WTC11 (cell line): ENCODE data around the gene FNBP1L. TPM values are rescaled to one million over a fixed set of nuclear protein-coding genes. Genes with fewer than 3 reads are reported as not detected.

Experiments used
- ATAC-seq: fragments of 200-7000 bp; cut with Tn5 transposase; 2 replicates; pipeline ENCODE4 v1.10.0; 2021; ENCODE audit warnings: mild to moderate bottlenecking, moderate library complexity
- CTCF ChIA-PET: fragments of 300-600 bp; sonication (Branson Sonifier 250); formaldehyde crosslinking; loops from one replicate; lab custom pipeline; 2021; ENCODE audit warnings: antibody characterized with exemption; lab: Charles Lee
- POLR2A ChIA-PET: fragments of 350-600 bp; sonication (Branson Sonifier 250); formaldehyde crosslinking; loops from one replicate; lab custom pipeline; 2021; ENCODE audit warnings: antibody characterized with exemption; lab: Charles Lee
- DNase-seq: peaks from one replicate; pipeline ENCODE4 v3.0.0; 2021; ENCODE audit warnings: low spot score
- H3K27ac Mint-ChIP-seq: 2 replicates; pipeline ENCODE4 v1.8.0; 2021; ENCODE audit warnings: mixed read lengths
- H3K27me3 Mint-ChIP-seq: 2 replicates; pipeline ENCODE4 v1.8.0; 2021; ENCODE audit warnings: low read depth, mild to moderate bottlenecking, moderate library complexity, mixed read lengths
- H3K36me3 Mint-ChIP-seq: 2 replicates; pipeline ENCODE4 v1.8.0; 2021; ENCODE audit warnings: mixed read lengths
- H3K4me1 Mint-ChIP-seq: 2 replicates; pipeline ENCODE4 v1.8.0; 2022; ENCODE audit warnings: mixed read lengths
- H3K4me3 Mint-ChIP-seq: 2 replicates; pipeline ENCODE4 v1.8.0; 2021; ENCODE audit warnings: mild to moderate bottlenecking, moderate library complexity, mixed read lengths
- H3K9me3 Mint-ChIP-seq: 2 replicates; pipeline ENCODE4 v1.8.0; 2021; ENCODE audit warnings: mixed read lengths
- CBFB ChIP-seq: sonication (generic); formaldehyde crosslinking; IDR thresholded peaks from 2 replicates; pipeline ENCODE4 v1.8.1; 2022; ENCODE audit warnings: mild to moderate bottlenecking, low read depth, missing genetic modification reagents
- ETV6 ChIP-seq: sonication (generic); formaldehyde crosslinking; IDR thresholded peaks from 2 replicates; pipeline ENCODE4 v1.8.1; 2022; ENCODE audit warnings: mild to moderate bottlenecking, missing genetic modification reagents
- FOXJ3 ChIP-seq: sonication (generic); formaldehyde crosslinking; IDR thresholded peaks from 2 replicates; pipeline ENCODE4 v1.9.0; 2021; ENCODE audit warnings: missing genetic modification reagents, mild to moderate bottlenecking, borderline replicate concordance
- GTF2I ChIP-seq: fragments of 250-450 bp; sonication (Bioruptor Pico); conservative IDR thresholded peaks from 2 replicates; pipeline ENCODE4 v1.4.0; 2021; ENCODE audit warnings: mild to moderate bottlenecking
- NFATC4 ChIP-seq: fragments of 250-450 bp; sonication (Bioruptor Pico); IDR thresholded peaks from 2 replicates; pipeline ENCODE4 v1.9.0; 2021; ENCODE audit warnings: mild to moderate bottlenecking
- NFYB ChIP-seq: sonication (generic); formaldehyde crosslinking; conservative IDR thresholded peaks from 2 replicates; pipeline ENCODE4 v1.8.0; 2022; ENCODE audit warnings: low read depth, missing genetic modification reagents
- NR1H2 ChIP-seq: sonication (generic); formaldehyde crosslinking; IDR thresholded peaks from 2 replicates; pipeline ENCODE4 v1.9.0; 2021; ENCODE audit warnings: mild to moderate bottlenecking, moderate library complexity, missing genetic modification reagents
- NR2C2 ChIP-seq: sonication (generic); formaldehyde crosslinking; IDR thresholded peaks from 2 replicates; pipeline ENCODE4 v1.8.0; 2022; ENCODE audit warnings: mild to moderate bottlenecking, missing genetic modification reagents
- ZNF219 ChIP-seq: sonication (generic); formaldehyde crosslinking; IDR thresholded peaks from 2 replicates; pipeline ENCODE4 v1.8.0; 2023; ENCODE audit warnings: missing genetic modification reagents, mild to moderate bottlenecking, borderline replicate concordance
- ZNF263 ChIP-seq: sonication (generic); formaldehyde crosslinking; IDR thresholded peaks from 2 replicates; pipeline ENCODE4 v1.8.1; 2022; ENCODE audit warnings: low read depth, mild to moderate bottlenecking, moderate library complexity, missing genetic modification reagents
- ZNF396 ChIP-seq: fragments of 250-450 bp; sonication (Bioruptor Pico); IDR thresholded peaks from 2 replicates; pipeline ENCODE4 v1.8.0; 2021; ENCODE audit warnings: mild to moderate bottlenecking, moderate library complexity, borderline replicate concordance
- total RNA-seq: library from RNA; stranded (reverse); gene quantifications from 3 replicates; pipeline ENCODE4 v1.2.3, GENCODE V29; 2021
- TF ChIP-seq, protein P1 (sequence below): sonication (generic); formaldehyde crosslinking; IDR thresholded peaks from 2 replicates; pipeline ENCODE4 v1.8.0; 2023; ENCODE audit warnings: missing genetic modification reagents
- TF ChIP-seq, protein P2 (sequence below): sonication (generic); formaldehyde crosslinking; conservative IDR thresholded peaks from 2 replicates; pipeline ENCODE4 v1.8.1; 2022; ENCODE audit warnings: mild to moderate bottlenecking, missing genetic modification reagents
- TF ChIP-seq, protein P3 (sequence below): fragments of 250-450 bp; sonication (Bioruptor Pico); IDR thresholded peaks from 2 replicates; pipeline ENCODE4 v1.9.0; 2021; ENCODE audit warnings: mild to moderate bottlenecking, borderline replicate concordance
- TF ChIP-seq, protein P4 (sequence below): sonication (generic); formaldehyde crosslinking; IDR thresholded peaks from 2 replicates; pipeline ENCODE4 v1.8.1; 2022; ENCODE audit warnings: low read depth, missing genetic modification reagents, borderline replicate concordance
- TF ChIP-seq, protein P5 (sequence below): sonication (generic); formaldehyde crosslinking; conservative IDR thresholded peaks from 2 replicates; pipeline ENCODE4 v1.8.1; 2023; ENCODE audit warnings: mild to moderate bottlenecking, low read depth, missing genetic modification reagents, moderate library complexity
- TF ChIP-seq, protein P6 (sequence below): fragments of 200-600 bp; IDR thresholded peaks from 2 replicates; pipeline ENCODE4 v1.8.0; 2022; ENCODE audit warnings: antibody characterized with exemption
- TF ChIP-seq, protein P7 (sequence below): sonication (generic); formaldehyde crosslinking; IDR thresholded peaks from 2 replicates; pipeline ENCODE4 v1.8.1; 2023; ENCODE audit warnings: mild to moderate bottlenecking, missing genetic modification reagents, moderate library complexity
- TF ChIP-seq, protein P8 (sequence below): fragments of 250-450 bp; sonication (Bioruptor Pico); IDR thresholded peaks from 2 replicates; pipeline ENCODE4 v1.9.0; 2021; ENCODE audit warnings: mild to moderate bottlenecking

The FNBP1L gene
- total RNA-seq, 1 experiment from 2014 or later: 79.1 TPM

DNA sequence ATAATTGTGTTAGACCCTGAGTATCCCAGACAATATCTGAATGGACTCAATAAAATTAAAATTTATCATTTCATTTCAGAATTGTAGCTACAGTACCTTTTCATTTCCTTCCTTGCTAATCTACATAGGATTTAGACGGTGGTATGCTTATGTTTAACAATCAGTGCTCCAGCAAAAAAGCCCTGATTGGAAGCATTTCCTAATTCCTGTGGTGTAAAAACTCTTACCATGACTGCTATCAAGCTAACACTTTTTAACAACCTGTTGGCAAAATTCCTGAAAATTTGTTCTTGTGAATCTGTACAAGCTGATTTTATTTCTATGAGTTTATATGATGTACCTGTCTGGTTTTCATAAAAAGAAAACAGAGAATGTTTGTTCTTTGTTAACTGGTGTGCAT is 5.2 kb upstream of the FNBP1L start (continued):
- TF ChIP-seq ZNF396 (CRISPR knock-in tag): no peak
- TF ChIP-seq ETV6: no peak

DNA sequence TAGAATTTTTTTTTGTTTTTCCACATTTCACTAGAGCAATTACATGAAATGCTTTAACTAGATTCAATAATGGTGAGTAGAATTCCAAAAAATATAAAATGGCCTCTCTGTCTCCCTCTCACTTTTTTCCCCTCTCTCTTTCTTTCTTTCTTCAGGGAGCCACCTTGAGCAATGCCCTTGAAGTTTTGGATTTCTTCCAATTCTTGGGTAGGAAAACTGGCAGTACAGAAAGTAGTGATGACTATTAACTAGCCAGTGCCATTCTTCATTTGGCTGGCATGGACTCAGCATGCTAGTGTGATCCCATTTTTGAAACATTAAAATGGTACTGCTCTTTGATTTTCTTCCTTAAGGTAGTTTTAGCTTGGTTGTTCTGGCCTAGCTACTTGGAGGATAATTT is 4.5 kb upstream of the FNBP1L start:
- ATAC-seq (no peak), DNase-seq (no peak)
- Mint-ChIP-seq H3K9me3 (no peaks in the 10 kb centered on the region), H3K4me3 (no peak overlapping the region), H3K27me3 (no peaks in the 10 kb centered on the region), H3K27ac (no peak overlapping the region), H3K4me1 (peaks cover 19% of the 10 kb centered on the region), H3K36me3 (no peaks in the 10 kb centered on the region)
- POLR2A ChIA-PET: no interaction called here
- CTCF ChIA-PET: no interaction called here
- TF ChIP-seq, protein P1, sequence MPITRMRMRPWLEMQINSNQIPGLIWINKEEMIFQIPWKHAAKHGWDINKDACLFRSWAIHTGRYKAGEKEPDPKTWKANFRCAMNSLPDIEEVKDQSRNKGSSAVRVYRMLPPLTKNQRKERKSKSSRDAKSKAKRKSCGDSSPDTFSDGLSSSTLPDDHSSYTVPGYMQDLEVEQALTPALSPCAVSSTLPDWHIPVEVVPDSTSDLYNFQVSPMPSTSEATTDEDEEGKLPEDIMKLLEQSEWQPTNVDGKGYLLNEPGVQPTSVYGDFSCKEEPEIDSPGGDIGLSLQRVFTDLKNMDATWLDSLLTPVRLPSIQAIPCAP (CRISPR knock-in tag): no peak
- TF ChIP-seq FOXJ3 (no peak), GTF2I (CRISPR knock-in tag) (no peak), NR2C2 (no peak), NFATC4 (CRISPR knock-in tag) (no peak), NR1H2 (CRISPR knock-in tag) (no peak), CBFB (CRISPR knock-in tag) (no peak), NFYB (CRISPR knock-in tag) (no peak), ZNF263 (CRISPR knock-in tag) (no peak), ZNF219 (CRISPR knock-in tag) (no peak)
- TF ChIP-seq, protein P2, sequence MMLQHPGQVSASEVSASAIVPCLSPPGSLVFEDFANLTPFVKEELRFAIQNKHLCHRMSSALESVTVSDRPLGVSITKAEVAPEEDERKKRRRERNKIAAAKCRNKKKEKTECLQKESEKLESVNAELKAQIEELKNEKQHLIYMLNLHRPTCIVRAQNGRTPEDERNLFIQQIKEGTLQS: no peak
- TF ChIP-seq, protein P3, sequence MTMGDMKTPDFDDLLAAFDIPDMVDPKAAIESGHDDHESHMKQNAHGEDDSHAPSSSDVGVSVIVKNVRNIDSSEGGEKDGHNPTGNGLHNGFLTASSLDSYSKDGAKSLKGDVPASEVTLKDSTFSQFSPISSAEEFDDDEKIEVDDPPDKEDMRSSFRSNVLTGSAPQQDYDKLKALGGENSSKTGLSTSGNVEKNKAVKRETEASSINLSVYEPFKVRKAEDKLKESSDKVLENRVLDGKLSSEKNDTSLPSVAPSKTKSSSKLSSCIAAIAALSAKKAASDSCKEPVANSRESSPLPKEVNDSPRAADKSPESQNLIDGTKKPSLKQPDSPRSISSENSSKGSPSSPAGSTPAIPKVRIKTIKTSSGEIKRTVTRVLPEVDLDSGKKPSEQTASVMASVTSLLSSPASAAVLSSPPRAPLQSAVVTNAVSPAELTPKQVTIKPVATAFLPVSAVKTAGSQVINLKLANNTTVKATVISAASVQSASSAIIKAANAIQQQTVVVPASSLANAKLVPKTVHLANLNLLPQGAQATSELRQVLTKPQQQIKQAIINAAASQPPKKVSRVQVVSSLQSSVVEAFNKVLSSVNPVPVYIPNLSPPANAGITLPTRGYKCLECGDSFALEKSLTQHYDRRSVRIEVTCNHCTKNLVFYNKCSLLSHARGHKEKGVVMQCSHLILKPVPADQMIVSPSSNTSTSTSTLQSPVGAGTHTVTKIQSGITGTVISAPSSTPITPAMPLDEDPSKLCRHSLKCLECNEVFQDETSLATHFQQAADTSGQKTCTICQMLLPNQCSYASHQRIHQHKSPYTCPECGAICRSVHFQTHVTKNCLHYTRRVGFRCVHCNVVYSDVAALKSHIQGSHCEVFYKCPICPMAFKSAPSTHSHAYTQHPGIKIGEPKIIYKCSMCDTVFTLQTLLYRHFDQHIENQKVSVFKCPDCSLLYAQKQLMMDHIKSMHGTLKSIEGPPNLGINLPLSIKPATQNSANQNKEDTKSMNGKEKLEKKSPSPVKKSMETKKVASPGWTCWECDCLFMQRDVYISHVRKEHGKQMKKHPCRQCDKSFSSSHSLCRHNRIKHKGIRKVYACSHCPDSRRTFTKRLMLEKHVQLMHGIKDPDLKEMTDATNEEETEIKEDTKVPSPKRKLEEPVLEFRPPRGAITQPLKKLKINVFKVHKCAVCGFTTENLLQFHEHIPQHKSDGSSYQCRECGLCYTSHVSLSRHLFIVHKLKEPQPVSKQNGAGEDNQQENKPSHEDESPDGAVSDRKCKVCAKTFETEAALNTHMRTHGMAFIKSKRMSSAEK: no peak
- TF ChIP-seq, protein P4, sequence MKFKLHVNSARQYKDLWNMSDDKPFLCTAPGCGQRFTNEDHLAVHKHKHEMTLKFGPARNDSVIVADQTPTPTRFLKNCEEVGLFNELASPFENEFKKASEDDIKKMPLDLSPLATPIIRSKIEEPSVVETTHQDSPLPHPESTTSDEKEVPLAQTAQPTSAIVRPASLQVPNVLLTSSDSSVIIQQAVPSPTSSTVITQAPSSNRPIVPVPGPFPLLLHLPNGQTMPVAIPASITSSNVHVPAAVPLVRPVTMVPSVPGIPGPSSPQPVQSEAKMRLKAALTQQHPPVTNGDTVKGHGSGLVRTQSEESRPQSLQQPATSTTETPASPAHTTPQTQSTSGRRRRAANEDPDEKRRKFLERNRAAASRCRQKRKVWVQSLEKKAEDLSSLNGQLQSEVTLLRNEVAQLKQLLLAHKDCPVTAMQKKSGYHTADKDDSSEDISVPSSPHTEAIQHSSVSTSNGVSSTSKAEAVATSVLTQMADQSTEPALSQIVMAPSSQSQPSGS (CRISPR knock-in tag): no peak
- TF ChIP-seq, protein P5, sequence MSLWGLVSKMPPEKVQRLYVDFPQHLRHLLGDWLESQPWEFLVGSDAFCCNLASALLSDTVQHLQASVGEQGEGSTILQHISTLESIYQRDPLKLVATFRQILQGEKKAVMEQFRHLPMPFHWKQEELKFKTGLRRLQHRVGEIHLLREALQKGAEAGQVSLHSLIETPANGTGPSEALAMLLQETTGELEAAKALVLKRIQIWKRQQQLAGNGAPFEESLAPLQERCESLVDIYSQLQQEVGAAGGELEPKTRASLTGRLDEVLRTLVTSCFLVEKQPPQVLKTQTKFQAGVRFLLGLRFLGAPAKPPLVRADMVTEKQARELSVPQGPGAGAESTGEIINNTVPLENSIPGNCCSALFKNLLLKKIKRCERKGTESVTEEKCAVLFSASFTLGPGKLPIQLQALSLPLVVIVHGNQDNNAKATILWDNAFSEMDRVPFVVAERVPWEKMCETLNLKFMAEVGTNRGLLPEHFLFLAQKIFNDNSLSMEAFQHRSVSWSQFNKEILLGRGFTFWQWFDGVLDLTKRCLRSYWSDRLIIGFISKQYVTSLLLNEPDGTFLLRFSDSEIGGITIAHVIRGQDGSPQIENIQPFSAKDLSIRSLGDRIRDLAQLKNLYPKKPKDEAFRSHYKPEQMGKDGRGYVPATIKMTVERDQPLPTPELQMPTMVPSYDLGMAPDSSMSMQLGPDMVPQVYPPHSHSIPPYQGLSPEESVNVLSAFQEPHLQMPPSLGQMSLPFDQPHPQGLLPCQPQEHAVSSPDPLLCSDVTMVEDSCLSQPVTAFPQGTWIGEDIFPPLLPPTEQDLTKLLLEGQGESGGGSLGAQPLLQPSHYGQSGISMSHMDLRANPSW (CRISPR knock-in tag): no peak
- TF ChIP-seq, protein P6, sequence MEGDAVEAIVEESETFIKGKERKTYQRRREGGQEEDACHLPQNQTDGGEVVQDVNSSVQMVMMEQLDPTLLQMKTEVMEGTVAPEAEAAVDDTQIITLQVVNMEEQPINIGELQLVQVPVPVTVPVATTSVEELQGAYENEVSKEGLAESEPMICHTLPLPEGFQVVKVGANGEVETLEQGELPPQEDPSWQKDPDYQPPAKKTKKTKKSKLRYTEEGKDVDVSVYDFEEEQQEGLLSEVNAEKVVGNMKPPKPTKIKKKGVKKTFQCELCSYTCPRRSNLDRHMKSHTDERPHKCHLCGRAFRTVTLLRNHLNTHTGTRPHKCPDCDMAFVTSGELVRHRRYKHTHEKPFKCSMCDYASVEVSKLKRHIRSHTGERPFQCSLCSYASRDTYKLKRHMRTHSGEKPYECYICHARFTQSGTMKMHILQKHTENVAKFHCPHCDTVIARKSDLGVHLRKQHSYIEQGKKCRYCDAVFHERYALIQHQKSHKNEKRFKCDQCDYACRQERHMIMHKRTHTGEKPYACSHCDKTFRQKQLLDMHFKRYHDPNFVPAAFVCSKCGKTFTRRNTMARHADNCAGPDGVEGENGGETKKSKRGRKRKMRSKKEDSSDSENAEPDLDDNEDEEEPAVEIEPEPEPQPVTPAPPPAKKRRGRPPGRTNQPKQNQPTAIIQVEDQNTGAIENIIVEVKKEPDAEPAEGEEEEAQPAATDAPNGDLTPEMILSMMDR: no peak
- TF ChIP-seq, protein P7, sequence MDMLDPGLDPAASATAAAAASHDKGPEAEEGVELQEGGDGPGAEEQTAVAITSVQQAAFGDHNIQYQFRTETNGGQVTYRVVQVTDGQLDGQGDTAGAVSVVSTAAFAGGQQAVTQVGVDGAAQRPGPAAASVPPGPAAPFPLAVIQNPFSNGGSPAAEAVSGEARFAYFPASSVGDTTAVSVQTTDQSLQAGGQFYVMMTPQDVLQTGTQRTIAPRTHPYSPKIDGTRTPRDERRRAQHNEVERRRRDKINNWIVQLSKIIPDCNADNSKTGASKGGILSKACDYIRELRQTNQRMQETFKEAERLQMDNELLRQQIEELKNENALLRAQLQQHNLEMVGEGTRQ (CRISPR knock-in tag): no peak
- TF ChIP-seq, protein P8, sequence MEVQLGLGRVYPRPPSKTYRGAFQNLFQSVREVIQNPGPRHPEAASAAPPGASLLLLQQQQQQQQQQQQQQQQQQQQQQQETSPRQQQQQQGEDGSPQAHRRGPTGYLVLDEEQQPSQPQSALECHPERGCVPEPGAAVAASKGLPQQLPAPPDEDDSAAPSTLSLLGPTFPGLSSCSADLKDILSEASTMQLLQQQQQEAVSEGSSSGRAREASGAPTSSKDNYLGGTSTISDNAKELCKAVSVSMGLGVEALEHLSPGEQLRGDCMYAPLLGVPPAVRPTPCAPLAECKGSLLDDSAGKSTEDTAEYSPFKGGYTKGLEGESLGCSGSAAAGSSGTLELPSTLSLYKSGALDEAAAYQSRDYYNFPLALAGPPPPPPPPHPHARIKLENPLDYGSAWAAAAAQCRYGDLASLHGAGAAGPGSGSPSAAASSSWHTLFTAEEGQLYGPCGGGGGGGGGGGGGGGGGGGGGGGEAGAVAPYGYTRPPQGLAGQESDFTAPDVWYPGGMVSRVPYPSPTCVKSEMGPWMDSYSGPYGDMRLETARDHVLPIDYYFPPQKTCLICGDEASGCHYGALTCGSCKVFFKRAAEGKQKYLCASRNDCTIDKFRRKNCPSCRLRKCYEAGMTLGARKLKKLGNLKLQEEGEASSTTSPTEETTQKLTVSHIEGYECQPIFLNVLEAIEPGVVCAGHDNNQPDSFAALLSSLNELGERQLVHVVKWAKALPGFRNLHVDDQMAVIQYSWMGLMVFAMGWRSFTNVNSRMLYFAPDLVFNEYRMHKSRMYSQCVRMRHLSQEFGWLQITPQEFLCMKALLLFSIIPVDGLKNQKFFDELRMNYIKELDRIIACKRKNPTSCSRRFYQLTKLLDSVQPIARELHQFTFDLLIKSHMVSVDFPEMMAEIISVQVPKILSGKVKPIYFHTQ (CRISPR knock-in tag): no peak
